OCI-LY7 (cell line): Measurements from ENCODE around the gene RFPL4AL1.

ENCODE experiments used
- EZH2phosphoT487 ChIP-seq: fragments of 200-600 bp; sonication (generic); IDR thresholded peaks from 2 replicates; pipeline ENCODE4 v1.6.1; 2018; ENCODE audit warnings: low read depth, borderline replicate concordance, mild to moderate bottlenecking, mixed run types, antibody characterized with exemption, low read length, moderate library complexity, mixed read lengths
- TF ChIP-seq, protein P1 (sequence below): fragments of 200-600 bp; sonication (generic); conservative IDR thresholded peaks from 2 replicates; pipeline ENCODE4 v1.5.1; 2014; ENCODE audit warnings: mild to moderate bottlenecking, antibody characterized with exemption, low read length, moderate library complexity, mixed read lengths

DNA sequence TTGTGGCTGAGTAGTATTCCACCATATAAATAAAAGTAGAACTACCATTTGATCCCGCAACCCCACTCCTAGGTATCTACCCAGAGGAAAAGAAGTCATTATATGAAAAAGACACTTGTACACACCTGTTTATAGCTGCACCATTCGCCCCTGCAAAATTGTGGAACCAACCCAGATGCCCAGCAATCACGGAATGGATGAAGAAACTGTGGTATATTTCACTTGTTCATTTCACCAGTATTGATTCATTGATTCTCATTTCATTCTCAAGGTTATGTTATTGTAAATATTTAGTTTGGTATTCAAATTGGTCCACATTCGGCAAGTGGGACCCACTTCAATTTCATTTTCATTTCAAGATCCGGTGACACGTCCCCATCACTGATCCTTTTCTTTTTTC, 18.2 kb upstream of the RFPL4AL1 start:
- TF ChIP-seq, protein P1, sequence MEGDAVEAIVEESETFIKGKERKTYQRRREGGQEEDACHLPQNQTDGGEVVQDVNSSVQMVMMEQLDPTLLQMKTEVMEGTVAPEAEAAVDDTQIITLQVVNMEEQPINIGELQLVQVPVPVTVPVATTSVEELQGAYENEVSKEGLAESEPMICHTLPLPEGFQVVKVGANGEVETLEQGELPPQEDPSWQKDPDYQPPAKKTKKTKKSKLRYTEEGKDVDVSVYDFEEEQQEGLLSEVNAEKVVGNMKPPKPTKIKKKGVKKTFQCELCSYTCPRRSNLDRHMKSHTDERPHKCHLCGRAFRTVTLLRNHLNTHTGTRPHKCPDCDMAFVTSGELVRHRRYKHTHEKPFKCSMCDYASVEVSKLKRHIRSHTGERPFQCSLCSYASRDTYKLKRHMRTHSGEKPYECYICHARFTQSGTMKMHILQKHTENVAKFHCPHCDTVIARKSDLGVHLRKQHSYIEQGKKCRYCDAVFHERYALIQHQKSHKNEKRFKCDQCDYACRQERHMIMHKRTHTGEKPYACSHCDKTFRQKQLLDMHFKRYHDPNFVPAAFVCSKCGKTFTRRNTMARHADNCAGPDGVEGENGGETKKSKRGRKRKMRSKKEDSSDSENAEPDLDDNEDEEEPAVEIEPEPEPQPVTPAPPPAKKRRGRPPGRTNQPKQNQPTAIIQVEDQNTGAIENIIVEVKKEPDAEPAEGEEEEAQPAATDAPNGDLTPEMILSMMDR = no peak
- no peak for TF ChIP-seq EZH2phosphoT487
